Measurements from ENCODE around the gene CCT6B.

Gene CCT6B

DNA sequence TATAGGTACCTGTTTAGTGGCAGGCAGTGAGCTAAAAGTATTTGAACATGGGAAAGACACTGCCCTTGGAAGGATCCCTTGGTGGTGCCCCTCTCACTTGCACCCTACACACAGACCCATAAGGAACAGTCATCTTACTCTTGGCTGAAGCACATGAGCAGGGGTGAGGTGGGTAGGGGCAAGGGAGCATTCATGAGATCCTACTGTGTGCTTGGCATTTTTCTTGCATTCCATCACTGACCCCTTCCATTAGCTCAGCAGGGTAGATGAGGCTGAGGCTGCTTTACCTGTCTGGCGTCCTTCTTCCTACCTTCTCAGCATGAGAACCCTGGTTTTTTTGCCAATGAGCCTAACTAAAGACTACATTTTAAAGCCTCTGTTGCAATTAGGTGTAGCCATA, 48.3 kb downstream of the CCT6B start:
- H3K4me3 ChIP-seq (replicated peaks; ENCODE audit: low read depth, low read length), result no peak overlapping the region
- TF ChIP-seq, protein P1, sequence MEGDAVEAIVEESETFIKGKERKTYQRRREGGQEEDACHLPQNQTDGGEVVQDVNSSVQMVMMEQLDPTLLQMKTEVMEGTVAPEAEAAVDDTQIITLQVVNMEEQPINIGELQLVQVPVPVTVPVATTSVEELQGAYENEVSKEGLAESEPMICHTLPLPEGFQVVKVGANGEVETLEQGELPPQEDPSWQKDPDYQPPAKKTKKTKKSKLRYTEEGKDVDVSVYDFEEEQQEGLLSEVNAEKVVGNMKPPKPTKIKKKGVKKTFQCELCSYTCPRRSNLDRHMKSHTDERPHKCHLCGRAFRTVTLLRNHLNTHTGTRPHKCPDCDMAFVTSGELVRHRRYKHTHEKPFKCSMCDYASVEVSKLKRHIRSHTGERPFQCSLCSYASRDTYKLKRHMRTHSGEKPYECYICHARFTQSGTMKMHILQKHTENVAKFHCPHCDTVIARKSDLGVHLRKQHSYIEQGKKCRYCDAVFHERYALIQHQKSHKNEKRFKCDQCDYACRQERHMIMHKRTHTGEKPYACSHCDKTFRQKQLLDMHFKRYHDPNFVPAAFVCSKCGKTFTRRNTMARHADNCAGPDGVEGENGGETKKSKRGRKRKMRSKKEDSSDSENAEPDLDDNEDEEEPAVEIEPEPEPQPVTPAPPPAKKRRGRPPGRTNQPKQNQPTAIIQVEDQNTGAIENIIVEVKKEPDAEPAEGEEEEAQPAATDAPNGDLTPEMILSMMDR (IDR thresholded peaks at IDR 0.05; ENCODE audit: low read depth, low read length, missing control alignments), result no peak
- no peak for DNase-seq (ENCODE audit: extremely low read depth, low read depth)

GRCh38 chr17:34909040-34909439, 52.2 kb downstream of the CCT6B start:
- no peak for DNase-seq (ENCODE audit: extremely low read depth, low read depth)
- TF ChIP-seq, protein P1 (IDR thresholded peaks at IDR 0.05; ENCODE audit: low read depth, low read length, missing control alignments), result no peak
- H3K4me3 ChIP-seq (replicated peaks; ENCODE audit: low read depth, low read length), result no peak overlapping the region

DNA sequence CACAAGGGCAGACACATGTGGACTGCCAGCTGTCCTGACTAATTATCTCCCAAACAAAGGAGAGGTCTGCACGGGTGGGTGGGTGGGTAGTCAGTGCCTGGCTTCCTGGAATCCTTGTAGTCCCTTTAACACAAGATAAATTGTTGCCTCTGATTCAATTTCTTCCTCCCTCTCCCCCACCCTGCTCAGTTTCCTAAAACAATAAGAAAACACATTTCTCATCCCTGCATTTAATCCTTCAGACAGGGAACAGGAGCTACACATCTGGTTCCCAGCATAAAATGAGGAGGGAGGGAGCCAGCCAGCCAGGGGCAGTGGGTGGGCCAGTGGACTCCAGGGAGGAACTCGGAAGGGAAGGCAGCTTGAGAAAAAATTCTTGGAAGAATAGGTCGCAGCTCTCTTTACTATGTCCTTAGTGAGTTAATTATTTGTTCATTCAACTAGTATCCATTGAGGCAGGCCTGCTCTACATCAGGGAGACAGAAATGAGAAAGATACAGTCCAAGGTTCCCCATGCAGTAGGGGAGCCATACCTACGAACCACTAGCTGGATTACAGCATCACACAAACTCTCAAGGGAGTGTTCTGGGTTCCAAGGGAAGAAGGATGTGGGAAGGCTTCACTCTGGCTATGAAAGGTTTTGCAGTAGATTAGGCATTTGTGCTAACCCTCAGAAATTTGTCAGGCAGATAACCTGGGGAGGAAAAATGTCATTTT, 58.3 kb downstream of the CCT6B start:
- DNase-seq (ENCODE audit: extremely low read depth, low read depth), result no peak
- H3K4me3 ChIP-seq (replicated peaks; ENCODE audit: low read depth, low read length), result no peak overlapping the region
- TF ChIP-seq, protein P1 (IDR thresholded peaks at IDR 0.05; ENCODE audit: low read depth, low read length, missing control alignments), result no peak

DNA sequence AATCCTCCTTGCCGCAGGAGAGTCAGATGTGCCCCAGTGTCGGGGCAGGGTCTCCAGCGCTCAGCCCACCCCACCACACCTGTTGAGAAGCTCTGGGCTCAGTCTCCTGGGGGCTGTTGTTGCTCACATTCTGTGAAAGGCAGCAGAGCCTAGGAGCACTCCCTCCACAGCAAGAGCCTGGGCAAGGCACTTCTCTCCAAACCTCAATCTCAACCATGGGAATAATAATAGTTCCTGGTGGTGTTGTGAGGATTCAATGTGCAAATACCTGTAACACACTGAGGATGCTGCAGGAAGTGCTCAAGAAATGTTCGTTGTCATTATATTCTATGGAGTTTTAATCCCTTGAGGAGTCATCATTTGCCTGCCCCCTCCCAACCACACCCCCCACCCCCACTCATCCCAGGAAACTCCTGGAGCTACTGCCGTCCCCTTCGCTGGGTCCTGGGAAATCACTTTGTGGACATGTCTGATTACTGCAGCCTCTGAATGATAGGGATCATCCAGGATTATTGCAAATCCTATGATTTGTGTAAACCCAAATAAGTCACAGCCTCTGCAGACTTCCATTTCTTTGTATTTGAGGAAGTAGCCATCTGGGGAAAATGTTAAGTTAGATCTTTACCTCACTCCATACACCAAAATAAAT, 61.5 kb downstream of the CCT6B start:
- no peak for DNase-seq (ENCODE audit: extremely low read depth, low read depth)
- TF ChIP-seq, protein P1 (IDR thresholded peaks at IDR 0.05; ENCODE audit: low read depth, low read length, missing control alignments), result no peak
- H3K4me3 ChIP-seq (replicated peaks; ENCODE audit: low read depth, low read length), result no peak overlapping the region

DNA sequence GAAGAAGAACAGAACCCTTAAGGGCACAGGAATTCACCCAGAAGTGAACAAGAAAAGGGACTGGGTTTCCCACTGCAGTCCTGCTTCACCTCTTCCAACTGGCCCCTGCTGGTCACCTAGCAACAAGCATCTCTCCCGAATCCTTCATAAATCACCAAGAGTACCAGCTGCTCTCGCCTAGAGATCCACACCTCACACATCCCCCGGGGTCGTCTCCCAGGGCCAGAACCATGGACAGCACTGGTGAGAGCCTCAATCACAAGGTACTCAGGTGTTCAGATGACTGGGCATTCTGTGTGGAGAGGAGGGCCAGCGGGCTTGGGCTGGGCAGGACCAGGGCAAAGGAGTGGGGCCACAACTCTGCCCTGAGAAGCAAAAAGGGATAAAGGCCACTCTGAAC, 65.9 kb downstream of the CCT6B start:
- no peak for DNase-seq (ENCODE audit: extremely low read depth, low read depth)
- TF ChIP-seq, protein P1 (IDR thresholded peaks at IDR 0.05; ENCODE audit: low read depth, low read length, missing control alignments), result no peak

GRCh38 chr17:34894964-34895363, 66.3 kb downstream of the CCT6B start:
- TF ChIP-seq, protein P1 (IDR thresholded peaks at IDR 0.05; ENCODE audit: low read depth, low read length, missing control alignments), result no peak
- DNase-seq (ENCODE audit: extremely low read depth, low read depth), result no peak
- no peak overlapping the region for H3K4me3 ChIP-seq (replicated peaks; ENCODE audit: low read depth, low read length)

More for the DNA sequence above, 65.9 kb downstream of the CCT6B start:
- H3K4me3 ChIP-seq (replicated peaks; ENCODE audit: low read depth, low read length), result no peak overlapping the region
